HCT116 (cell line): ENCODE data around the gene SLC6A11. TPM values are rescaled to one million over a fixed set of nuclear protein-coding genes. Genes with fewer than 3 reads are reported as not detected.

Experiments used
- ATAC-seq: fragments of 200-7000 bp; cut with Tn5 transposase; 2 replicates; pipeline ENCODE4 v1.9.1; 2020; ENCODE audit warnings: mild to moderate bottlenecking, moderate library complexity
- BruUV-seq: library from RNA; stranded (reverse); fragments of 400-500 nt; replicated peaks from 2 replicates; lab custom pipeline; 2021; lab: Mats Ljungman, UMichigan
- CTCF ChIA-PET: fragments of 300-600 bp; sonication (Branson Sonifier 250); formaldehyde crosslinking; loops from one replicate; lab custom pipeline; 2021; ENCODE audit warnings: antibody characterized with exemption; lab: Charles Lee
- POLR2A ChIA-PET: fragments of 300-600, 350-600 bp; sonication (Branson Sonifier 250); formaldehyde crosslinking; loops from one replicate; lab custom pipeline; 2021; ENCODE audit warnings: antibody characterized with exemption; lab: Charles Lee
- RAD21 ChIA-PET, 2 experiments: fragments of 300-600 bp; sonication (Branson Sonifier 250); formaldehyde crosslinking; loops; one replicate each; lab custom pipeline; 2023; ENCODE audit warnings: low total read pairs in 2 of 2; ENCODE audit not compliant: uncharacterized antibody in 2 of 2, unreplicated experiment in 2 of 2, low non-redundant PET in 1 of 2; lab: Charles Lee
- DNase-seq: peaks from one replicate; pipeline ENCODE4 v3.0.0-alpha.2; 2010; ENCODE audit warnings: low read depth, low spot score
- H2AFZ ChIP-seq: fragments of 200-600 bp; shearing (Covaris generic), sonication (generic); 2 replicates; pipeline ENCODE4 v1.6.1; 2017; ENCODE audit warnings: low read depth, mixed run types, mixed read lengths, antibody characterized with exemption, low read length; ENCODE audit not compliant: poor library complexity, severe bottlenecking
- H3K27ac ChIP-seq: 2 replicates; pipeline ENCODE4 v1.5.1; 2012; ENCODE audit warnings: low read depth, low read length
- H3K27me3 ChIP-seq: fragments of 200-600 bp; sonication (generic); 2 replicates; pipeline ENCODE4 v1.6.1; 2016; ENCODE audit warnings: mixed run types, low read length, mixed read lengths; ENCODE audit not compliant: insufficient read depth
- H3K36me3 ChIP-seq, 2 experiments: fragments of 200-500 bp in 1 of 2; fragments of 200-600 bp in 1 of 2; sonication (Bioruptor generic) in 1 of 2; sonication (generic) in 1 of 2; 2 replicates each; pipeline versions ENCODE4 v1.5.1 to v1.6.1; 2014 to 2016; ENCODE audit warnings: low read length in 2 of 2, inconsistent platforms in 1 of 2, mixed read lengths in 1 of 2, mixed run types in 1 of 2; ENCODE audit not compliant: insufficient read depth in 2 of 2, control insufficient read depth in 1 of 2
- H3K4me1 ChIP-seq, 2 experiments: fragments of 200-600 bp in 1 of 2; sonication (generic) in 1 of 2; 2 replicates each; pipeline versions ENCODE4 v1.5.1 to v1.6.1; 2012 to 2017; ENCODE audit warnings: low read length in 2 of 2, inconsistent platforms in 1 of 2, mild to moderate bottlenecking in 1 of 2, mixed read lengths in 1 of 2, mixed run types in 1 of 2, moderate library complexity in 1 of 2; ENCODE audit not compliant: insufficient read depth in 2 of 2, control insufficient read depth in 1 of 2
- H3K4me2 ChIP-seq: fragments of 200-600 bp; sonication (generic); 2 replicates; pipeline ENCODE4 v1.6.1; 2017; ENCODE audit warnings: mixed run types, low read length, mixed read lengths
- H3K4me3 ChIP-seq, 2 experiments: fragments of 200-600 bp in 1 of 2; sonication (generic) in 1 of 2; replicated peaks in 1 of 2; 2 replicates each; pipeline ENCODE4 v1.5.1; 2011 to 2016; ENCODE audit warnings: low read length in 2 of 2, control low read depth in 1 of 2, low read depth in 1 of 2, mild to moderate bottlenecking in 1 of 2, mixed read lengths in 1 of 2, mixed run types in 1 of 2
- H3K79me2 ChIP-seq: fragments of 200-600 bp; sonication (generic); 2 replicates; pipeline ENCODE4 v1.6.1; 2017; ENCODE audit warnings: mild to moderate bottlenecking, mixed run types, low read length, moderate library complexity, mixed read lengths; ENCODE audit not compliant: insufficient read depth
- H3K9ac ChIP-seq: fragments of 200-600 bp; sonication (generic); 2 replicates; pipeline ENCODE4 v1.6.1; 2016; ENCODE audit warnings: low read length, mixed read lengths
- H3K9me2 ChIP-seq: fragments of 200-600 bp; sonication (generic), shearing (Covaris generic); 2 replicates; pipeline ENCODE4 v1.6.1; 2017; ENCODE audit warnings: mixed run types, mild to moderate bottlenecking, moderate library complexity; ENCODE audit not compliant: insufficient read depth
- H3K9me3 ChIP-seq, 2 experiments: fragments of 200-500 bp in 1 of 2; fragments of 200-600 bp in 1 of 2; sonication (Bioruptor generic) in 1 of 2; sonication (generic) in 1 of 2; 2 replicates each; pipeline ENCODE4 v1.6.1; 2014 to 2017; ENCODE audit warnings: low read length in 2 of 2, mixed read lengths in 2 of 2, inconsistent platforms in 1 of 2, low read depth in 1 of 2, mild to moderate bottlenecking in 1 of 2, mixed run types in 1 of 2, moderate library complexity in 1 of 2; ENCODE audit not compliant: control insufficient read depth in 1 of 2, insufficient read depth in 1 of 2
- H4K20me1 ChIP-seq: fragments of 200-600 bp; sonication (generic), shearing (Covaris generic); 2 replicates; pipeline ENCODE4 v1.6.1; 2017; ENCODE audit warnings: mixed run types, mild to moderate bottlenecking, moderate library complexity; ENCODE audit not compliant: insufficient read depth
- CBX3 ChIP-seq: IDR thresholded peaks from 2 replicates; pipeline ENCODE4 v1.6.1; 2012; ENCODE audit warnings: low read depth
- CEBPB ChIP-seq: IDR thresholded peaks from 2 replicates; pipeline ENCODE4 v1.6.1; 2012; ENCODE audit warnings: low read depth
- CTCF ChIP-seq, 3 experiments: fragments of 200-600 bp in 1 of 3; sonication (generic) in 1 of 3; IDR thresholded peaks in 2 of 3; conservative IDR thresholded peaks in 1 of 3; 2 replicates each; pipeline ENCODE4 v1.5.1; 2012 to 2017; ENCODE audit warnings: low read depth in 2 of 3, low read length in 2 of 3, antibody characterized with exemption in 1 of 3, borderline replicate concordance in 1 of 3, control low read depth in 1 of 3, mild to moderate bottlenecking in 1 of 3, mixed read lengths in 1 of 3, mixed run types in 1 of 3, moderate library complexity in 1 of 3; ENCODE audit not compliant: insufficient read depth in 1 of 3
- ELF1 ChIP-seq: IDR thresholded peaks from 2 replicates; pipeline ENCODE4 v1.6.1; 2012; ENCODE audit warnings: low read depth, borderline replicate concordance
- EZH2 ChIP-seq: fragments of 200-600 bp; sonication (generic); IDR thresholded peaks from 2 replicates; pipeline ENCODE4 v1.6.1; 2017; ENCODE audit warnings: antibody characterized with exemption, mixed run types
- EZH2phosphoT487 ChIP-seq: fragments of 200-600 bp; IDR thresholded peaks from 2 replicates; pipeline ENCODE4 v1.6.1; 2018; ENCODE audit warnings: antibody characterized with exemption, borderline replicate concordance
- JUND ChIP-seq: IDR thresholded peaks from 2 replicates; pipeline ENCODE4 v1.6.1; 2012
- POLR2A ChIP-seq: IDR thresholded peaks from 2 replicates; pipeline ENCODE4 v1.7.0; 2011; ENCODE audit warnings: borderline replicate concordance; ENCODE audit not compliant: insufficient read depth, insufficient read length; ENCODE audit errors: extremely low read depth
- SIN3A ChIP-seq: IDR thresholded peaks from 2 replicates; pipeline ENCODE4 v1.6.1; 2012; ENCODE audit warnings: low read depth
- SP1 ChIP-seq: IDR thresholded peaks from 2 replicates; pipeline ENCODE4 v1.6.1; 2012; ENCODE audit warnings: low read depth
- SRF ChIP-seq: IDR thresholded peaks from 2 replicates; pipeline ENCODE4 v1.6.1; 2012; ENCODE audit warnings: low read depth
- TCF7L2 ChIP-seq: IDR thresholded peaks from 2 replicates; pipeline ENCODE4 v1.7.0; 2011; ENCODE audit warnings: borderline replicate concordance, inconsistent platforms; ENCODE audit not compliant: insufficient read depth, insufficient read length; ENCODE audit errors: extremely low read depth
- intact Hi-C: fragments of 100-400 bp; cut with micrococcal nuclease; formaldehyde crosslinking; loops from 2 replicates; pipeline ENCODE4 v1.10.0; 2022
- total RNA-seq: library from RNA; stranded (reverse); gene quantifications from one replicate; pipeline ENCODE4 v1.2.1, GENCODE V29; 2021; ENCODE audit not compliant: unreplicated experiment
- TF ChIP-seq, protein P1 (sequence below): IDR thresholded peaks from 2 replicates; pipeline ENCODE4 v1.6.1; 2012
- TF ChIP-seq, protein P2 (sequence below): IDR thresholded peaks from 2 replicates; pipeline ENCODE4 v1.6.1; 2012

SLC6A11 gene
- total RNA-seq, 1 experiment from 2014 or later: not detected

GRCh38 chr3:10768708-10769394 is 47.2 kb upstream of the SLC6A11 start:
- no peak overlapping the region for H3K4me2 ChIP-seq
- ChIA-PET RAD21 (no interaction called here), POLR2A (no interaction called here), CTCF (interaction anchor here (1.7 kb wide), 1 partner anchor 10 kb away, joined by 4 read pairs; no protein-coding TSS in a partner anchor)
- intact Hi-C loops: no loop called here
- no peak for DNase-seq
- no peak overlapping the region for H3K4me3 ChIP-seq
- H3K4me1 ChIP-seq: peaks cover 0 to 6% of the 10 kb centered on the region in 2 experiments; a peak in 2 of 4 replicates
- no peak overlapping the region for H2AFZ ChIP-seq
- H3K27me3 ChIP-seq: no peaks in the 10 kb centered on the region
- no peak for TF ChIP-seq CTCF (IDR thresholded peaks at IDR 0.05 in 2 of 3, conservative IDR thresholded peaks at IDR 0.05 in 1 of 3; ENCODE audit: borderline replicate concordance in 1 of 3, insufficient read depth in 1 of 3, low read depth in 2 of 3, low read length in 2 of 3)
- no peak for TF ChIP-seq JUND
- TF ChIP-seq SRF: no peak
- no peak for TF ChIP-seq SIN3A
- no peak for TF ChIP-seq CBX3
- TF ChIP-seq POLR2A: no peak
- TF ChIP-seq, protein P1, sequence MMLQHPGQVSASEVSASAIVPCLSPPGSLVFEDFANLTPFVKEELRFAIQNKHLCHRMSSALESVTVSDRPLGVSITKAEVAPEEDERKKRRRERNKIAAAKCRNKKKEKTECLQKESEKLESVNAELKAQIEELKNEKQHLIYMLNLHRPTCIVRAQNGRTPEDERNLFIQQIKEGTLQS: no peak
- no peak for TF ChIP-seq SP1
- no peak for TF ChIP-seq TCF7L2
- no peak for TF ChIP-seq ELF1
- TF ChIP-seq CEBPB: no peak
- TF ChIP-seq, protein P2, sequence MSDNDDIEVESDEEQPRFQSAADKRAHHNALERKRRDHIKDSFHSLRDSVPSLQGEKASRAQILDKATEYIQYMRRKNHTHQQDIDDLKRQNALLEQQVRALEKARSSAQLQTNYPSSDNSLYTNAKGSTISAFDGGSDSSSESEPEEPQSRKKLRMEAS: no peak
- TF ChIP-seq EZH2: no peak
- no peak for TF ChIP-seq EZH2phosphoT487
- no peaks in the 10 kb centered on the region for H3K36me3 ChIP-seq
- no peak overlapping the region for H3K9ac ChIP-seq
- no TSS peak for BruUV-seq
- no peaks in the 10 kb centered on the region for H3K9me3 ChIP-seq
- no peaks in the 10 kb centered on the region for H3K9me2 ChIP-seq
- no peak overlapping the region for H3K27ac ChIP-seq
- H3K79me2 ChIP-seq: no peaks in the 10 kb centered on the region
- no peak for ATAC-seq
- H4K20me1 ChIP-seq: no peaks in the 10 kb centered on the region
